Measurements from ENCODE around the gene OLIG1. TPM values are rescaled to one million over a fixed set of nuclear protein-coding genes. Genes with fewer than 3 reads are reported as not detected.

OLIG1 gene
- polyA plus RNA-seq, 1 experiment = not detected

Other genes starting within 250 kb of the OLIG1 start
- gene OLIG2, start 44.2 kb upstream of the OLIG1 start, polyA plus RNA-seq (2011; rRNA removed) = not detected in 2 replicates
- 10.3 and 22.2 TPM in 2 replicates for gene IFNAR2, start 159.8 kb downstream of the OLIG1 start, polyA plus RNA-seq (2011; rRNA removed)
- 56.8 and 63.7 TPM in 2 replicates for gene IL10RB, start 196.2 kb downstream of the OLIG1 start, polyA plus RNA-seq (2011; rRNA removed)